DMS 273 (cell line): ENCODE measurements around the gene GPC6.
"Not testable (repeated sequence)": the region's sequence is repeated elsewhere in the genome, so short reads cannot be mapped to it uniquely, and the experiment has no call there.

Source experiments
- DNase-seq: peaks from one replicate; lab custom pipeline; 2025; ENCODE audit not compliant: unreplicated experiment; lab: John Stamatoyannopoulos, UW

GPC6 gene

DNA sequence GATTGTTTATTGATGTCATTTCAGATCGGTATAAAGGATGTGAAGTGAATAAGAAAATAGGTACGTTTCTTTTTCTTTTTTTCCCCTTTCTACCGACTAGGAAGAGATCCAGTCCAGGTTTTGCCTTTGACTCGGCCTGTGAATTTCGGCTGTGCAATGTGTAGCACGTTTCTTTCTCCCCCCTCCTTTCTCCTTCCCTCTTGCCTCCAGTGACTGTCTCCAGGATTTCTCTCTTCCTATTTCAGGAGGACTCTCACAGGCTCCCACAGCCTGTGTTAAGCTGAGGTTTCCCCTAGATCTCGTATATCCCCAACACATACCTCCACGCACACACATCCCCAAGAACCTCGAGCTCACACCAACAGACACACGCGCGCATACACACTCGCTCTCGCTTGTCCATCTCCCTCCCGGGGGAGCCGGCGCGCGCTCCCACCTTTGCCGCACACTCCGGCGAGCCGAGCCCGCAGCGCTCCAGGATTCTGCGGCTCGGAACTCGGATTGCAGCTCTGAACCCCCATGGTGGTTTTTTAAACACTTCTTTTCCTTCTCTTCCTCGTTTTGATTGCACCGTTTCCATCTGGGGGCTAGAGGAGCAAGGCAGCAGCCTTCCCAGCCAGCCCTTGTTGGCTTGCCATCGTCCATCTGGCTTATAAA, at the start of gene GPC6:
Gene GPC6 (plus strand): TSS at position 185 of the 657 bp plus-strand sequence.
- peak; percentile 91 for DNase-seq

GRCh38 chr13:93180356-93180969, 46.1 kb upstream of the GPC6 start:
- DNase-seq = no peak

- DNase-seq = no peak
Observed at GRCh38 chr13:93182406-93182805, 44.2 kb upstream of the GPC6 start.

DNA sequence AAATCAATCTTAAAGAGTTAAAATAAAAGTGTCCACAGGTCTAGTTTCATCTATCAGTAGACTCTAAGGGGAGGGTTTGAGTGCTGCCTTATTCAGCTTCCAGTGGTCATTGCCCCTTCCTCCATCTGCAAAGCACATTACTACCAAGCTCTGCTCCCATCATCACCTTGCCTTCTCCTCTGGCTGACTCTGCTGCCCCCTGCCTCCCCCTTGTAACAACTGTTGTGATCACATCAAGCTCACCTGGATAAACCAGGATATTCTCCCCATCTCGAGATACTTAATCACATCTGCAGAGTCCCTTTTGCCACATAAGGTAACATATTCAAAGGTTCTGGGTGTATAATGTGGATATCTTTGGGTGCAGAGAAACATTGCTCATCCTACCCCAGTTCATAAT, 43.3 kb upstream of the GPC6 start:
- peak; percentile 5 for DNase-seq

DNA sequence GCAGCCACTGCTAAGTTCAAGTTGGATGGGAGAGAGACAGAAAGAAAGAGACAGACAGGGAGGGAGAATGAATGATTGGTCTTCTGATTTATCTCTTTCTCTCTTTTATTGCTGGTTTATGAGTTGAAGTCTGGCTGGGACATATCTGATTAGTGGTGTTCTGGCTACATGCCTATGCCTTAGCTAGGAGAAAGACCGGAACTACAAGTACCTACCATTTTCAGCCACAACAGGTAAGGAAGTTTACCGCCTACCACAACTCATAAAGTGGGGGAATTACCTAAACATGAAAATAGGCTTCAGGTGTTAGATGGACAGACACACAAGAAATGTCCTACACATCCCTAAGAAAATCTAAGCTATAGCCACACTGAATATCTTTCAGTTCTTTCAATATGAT, 36.6 kb upstream of the GPC6 start:
- no peak for DNase-seq

DNA sequence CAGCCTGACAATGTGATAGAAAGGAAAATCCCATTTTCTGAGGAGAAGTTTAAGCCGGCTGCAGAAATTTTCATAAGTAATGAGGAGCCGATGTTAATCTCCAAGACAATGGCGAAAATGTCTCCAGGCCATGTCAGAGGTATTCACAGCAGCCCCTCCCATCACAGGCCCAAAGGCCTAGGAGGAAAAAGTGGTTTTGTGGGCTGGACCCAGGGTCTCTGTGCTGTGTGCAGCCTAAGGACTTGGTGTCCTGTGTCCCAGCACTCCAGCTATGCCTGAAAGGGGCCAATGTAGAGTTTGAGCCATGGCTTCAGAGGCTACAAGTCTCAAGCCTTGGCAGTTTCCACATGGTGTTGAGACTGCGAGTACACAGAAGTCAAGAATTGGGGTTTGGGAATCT, 32.9 kb upstream of the GPC6 start:
- DNase-seq = no peak

DNA sequence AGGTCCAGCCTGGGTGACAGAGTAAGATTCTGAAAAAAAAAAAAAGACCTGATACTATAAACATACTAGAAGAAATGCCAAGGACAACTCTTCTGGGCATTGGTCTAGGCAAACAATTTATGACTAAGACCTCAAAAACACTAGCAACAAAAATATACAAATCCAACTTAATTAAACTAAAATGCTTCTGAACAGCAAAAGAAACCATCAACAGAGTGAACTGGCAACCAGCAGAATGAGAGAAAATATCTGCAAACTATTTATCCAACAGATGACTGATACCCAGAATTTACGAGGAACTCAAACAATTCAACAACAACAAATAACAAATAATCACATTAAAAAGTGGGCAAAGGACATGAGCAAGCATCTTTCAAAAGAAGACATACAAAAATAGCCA, 26.8 kb upstream of the GPC6 start:
- no peak for DNase-seq

- no peak for DNase-seq
Observed at GRCh38 chr13:93200626-93201025, 26.0 kb upstream of the GPC6 start.

DNA sequence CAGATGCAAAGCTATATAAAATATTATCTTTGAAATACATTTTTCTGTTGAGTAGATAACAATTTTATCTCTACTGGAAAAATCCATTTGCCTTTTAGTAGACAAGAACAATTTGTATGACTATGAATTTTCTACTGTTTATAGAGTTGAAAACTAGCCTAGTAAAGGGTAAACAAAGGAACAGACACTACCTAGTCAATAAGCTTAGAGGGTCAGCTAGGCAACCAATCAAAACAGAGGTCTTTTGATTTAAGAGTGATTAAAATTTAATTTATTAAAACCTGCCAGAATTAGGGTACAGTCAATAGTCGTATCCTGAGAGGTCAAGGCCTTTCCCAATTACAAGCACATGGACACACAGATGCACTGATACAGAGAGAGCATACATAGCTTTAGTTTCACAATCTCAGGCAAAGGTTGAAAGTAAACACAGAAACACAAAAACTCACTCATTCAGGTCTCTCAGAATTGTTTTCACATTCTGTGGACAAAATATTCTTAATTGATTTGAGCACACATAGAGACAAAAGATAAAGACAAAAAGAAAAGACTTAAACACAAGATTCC, 24.5 kb upstream of the GPC6 start:
- DNase-seq = no peak

DNA sequence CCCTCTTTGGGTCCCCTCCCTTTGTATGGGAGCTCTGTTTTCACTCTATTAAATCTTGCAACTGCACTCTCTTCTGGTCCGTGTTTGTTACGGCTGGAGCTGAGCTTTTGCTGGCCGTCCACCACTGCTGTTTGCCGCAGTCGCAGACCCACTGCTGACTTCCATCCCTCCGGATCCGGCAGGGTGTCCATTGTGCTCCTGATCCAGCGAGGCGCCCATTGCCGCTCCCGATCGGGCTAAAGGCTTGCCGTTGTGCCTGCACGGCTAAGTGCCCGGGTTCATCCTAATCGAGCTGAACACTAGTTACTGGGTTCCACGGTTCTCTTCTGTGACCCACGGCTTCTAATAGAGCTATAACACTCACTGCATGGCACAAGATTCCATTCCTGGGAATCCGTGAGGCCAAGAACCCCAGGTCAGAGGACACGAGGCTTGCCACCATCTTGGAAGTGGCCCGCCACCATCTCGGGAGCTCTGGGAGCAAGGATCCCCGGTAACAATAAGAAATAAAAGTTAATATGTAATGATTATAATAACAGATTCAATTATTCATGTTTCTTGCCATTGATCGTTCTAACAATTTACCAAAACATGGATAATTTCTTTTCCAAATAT, 19.7 kb upstream of the GPC6 start:
- not testable (repeated sequence) for DNase-seq

DNA sequence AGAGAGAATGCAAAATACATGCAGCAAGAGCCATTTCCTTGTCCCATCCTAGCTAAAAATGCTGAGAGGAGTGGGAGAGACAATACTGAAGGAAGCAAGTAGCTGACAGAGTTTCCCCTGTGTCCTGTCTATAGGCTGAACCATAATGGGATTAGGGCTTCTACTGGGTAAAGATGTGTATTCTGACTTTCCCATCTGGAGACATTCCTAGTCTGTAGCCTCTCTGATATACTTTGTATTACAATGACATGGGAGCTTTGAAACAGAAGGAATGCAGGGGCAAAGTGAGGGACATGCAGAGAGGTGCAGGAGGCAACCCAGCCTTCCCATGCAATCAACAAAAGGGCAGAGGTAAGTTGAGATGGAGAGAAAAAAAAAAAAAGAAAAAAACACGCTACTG, 10.5 kb upstream of the GPC6 start:
- DNase-seq = no peak

DNA sequence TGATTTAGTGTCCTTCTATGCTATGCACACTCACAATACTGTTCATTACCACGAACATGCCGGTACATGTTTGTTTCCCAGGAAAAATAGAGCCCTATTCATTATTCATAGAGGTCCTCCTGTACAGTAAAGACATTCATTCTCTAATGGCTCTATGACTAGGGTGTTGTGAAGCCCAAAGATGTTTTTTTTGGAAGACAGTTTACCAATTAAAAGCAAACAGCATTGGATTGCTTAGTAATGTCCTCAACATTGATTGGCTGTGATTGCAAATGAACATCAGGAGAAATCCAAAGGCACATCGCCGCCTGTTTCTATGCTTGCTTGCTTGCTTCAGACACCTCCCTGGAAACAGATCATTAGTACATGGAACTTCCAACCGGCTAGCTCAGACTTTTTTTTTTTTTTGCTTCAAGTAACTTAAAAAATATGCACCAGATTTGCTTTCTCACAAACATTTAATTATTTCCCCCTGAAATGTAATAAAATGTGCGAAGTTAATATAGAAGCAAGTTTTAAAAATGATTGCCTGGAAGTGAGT, 8.8 kb upstream of the GPC6 start:
- DNase-seq = peak; percentile 80

GRCh38 chr13:93218583-93218982, 8.0 kb upstream of the GPC6 start:
- peak; percentile 13 for DNase-seq

DNA sequence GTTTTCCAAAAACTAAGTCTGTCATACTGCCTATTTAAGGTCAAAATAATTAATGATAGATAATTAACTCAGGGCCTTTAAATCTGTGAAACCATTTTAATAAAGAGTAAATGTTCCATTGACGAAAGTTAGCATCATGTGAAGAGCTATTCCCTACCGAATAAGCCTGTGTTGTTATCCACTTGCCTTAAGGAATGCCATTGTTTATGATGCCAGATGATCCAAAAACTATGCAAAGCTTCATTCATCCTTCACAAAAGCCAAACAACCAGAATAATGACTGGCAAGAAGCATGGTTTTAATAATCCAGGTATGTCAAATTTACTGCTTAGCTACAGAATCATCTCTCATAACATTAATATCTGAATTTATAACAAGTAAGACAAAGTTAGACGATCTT, 6.5 kb upstream of the GPC6 start:
- DNase-seq = peak; percentile 2

DNA sequence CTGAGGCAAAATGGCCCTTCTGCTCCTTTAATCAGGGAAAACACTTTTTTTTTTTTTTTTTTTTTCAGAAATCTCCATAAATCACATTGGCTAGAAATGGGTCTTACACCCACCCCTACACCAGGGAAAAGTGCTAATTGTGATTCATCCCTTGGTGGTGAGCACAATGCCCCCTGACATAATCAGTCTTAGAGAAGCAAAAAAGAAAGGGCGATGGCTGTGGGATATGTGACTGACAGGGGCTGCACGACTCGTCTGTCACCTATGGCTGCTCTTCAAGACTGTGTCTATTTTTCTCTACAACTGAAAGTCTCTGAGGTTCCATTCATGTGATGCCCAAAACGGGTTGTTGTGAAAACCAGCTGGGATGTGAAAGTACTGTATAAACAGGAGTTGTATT, 3.6 kb upstream of the GPC6 start:
- DNase-seq = no peak

DNA sequence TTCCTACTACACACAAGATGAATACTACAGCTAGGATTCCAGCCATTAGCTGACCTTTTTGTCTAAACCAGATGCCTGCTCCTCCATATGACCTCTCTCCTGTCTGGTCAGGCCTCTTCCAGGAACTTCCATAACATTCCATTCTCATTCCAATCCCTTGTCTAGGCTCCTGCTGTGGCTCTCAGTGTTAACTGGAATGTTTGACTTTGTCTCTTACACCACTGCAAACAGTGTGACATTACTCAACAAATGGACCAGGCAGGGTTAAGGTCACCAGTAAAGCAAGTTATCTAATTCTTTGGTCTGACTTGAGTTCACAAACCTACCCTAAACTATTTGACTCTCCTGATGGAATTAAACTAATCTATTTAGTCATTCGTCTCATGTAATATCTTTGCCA, 2.1 kb upstream of the GPC6 start:
- no peak for DNase-seq

DNA sequence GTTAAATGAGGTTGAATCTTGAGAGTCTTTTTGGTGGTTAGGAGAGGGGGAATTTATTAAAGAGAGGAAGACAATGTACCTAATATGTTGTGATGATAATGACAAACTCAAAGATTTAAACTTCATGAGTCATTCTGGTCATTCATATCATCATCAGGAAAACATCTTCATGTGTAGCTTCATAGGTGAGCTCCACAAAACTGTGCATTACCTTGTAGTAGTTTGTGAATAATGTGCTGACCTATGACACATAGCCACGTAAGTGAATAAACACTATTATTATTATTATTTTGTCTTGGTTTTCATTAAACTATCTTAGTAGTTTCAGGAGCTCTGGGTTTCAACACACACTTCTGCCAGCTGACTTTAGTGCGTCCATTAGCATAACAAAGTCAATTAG, 997 bp upstream of the GPC6 start:
- no peak for DNase-seq

DNA sequence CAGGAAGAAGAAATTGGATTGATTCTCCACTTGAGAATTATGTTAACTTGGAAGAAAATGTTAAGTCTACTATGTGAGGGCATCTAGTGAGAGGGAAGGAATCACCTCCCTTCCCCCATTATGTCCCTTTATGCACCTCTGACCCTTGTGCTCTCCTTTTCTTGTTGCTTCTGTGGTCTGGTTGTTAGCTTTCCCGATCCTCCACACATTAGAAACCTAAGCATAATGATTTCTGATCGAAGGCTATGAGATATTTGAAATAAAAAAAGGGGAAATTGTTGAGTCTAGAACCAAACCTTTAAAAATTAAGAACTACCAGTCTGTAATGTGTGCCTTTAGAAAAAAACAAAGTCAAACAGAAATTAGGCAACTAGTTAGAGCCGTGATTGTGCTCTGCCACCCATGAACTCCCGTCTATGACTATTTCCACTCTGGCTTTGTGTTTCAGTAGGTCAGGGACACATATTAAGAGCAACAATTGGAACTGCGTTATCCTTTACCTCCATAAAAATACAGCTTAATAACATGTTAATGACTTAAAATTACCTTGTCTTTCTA, 463 bp upstream of the GPC6 start:
- peak; percentile 66 for DNase-seq

DNA sequence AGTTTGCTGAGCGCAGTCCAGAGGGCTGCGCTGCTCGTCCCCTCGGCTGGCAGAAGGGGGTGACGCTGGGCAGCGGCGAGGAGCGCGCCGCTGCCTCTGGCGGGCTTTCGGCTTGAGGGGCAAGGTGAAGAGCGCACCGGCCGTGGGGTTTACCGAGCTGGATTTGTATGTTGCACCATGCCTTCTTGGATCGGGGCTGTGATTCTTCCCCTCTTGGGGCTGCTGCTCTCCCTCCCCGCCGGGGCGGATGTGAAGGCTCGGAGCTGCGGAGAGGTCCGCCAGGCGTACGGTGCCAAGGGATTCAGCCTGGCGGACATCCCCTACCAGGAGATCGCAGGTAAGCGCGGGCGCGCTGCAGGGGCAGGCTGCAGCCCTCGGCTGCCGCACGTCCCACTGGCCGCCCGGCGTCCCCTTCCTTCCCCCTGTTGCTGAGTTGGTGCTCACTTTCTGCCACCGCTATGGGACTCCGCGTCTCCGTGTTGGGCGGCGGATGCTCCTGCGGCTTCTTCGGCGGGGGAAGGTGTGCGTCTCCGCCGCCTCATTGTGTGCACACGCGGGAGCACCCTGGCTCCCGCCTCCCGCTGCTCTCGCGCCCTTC, 772 bp downstream of the GPC6 start:
- peak; percentile 85 for DNase-seq

DNA sequence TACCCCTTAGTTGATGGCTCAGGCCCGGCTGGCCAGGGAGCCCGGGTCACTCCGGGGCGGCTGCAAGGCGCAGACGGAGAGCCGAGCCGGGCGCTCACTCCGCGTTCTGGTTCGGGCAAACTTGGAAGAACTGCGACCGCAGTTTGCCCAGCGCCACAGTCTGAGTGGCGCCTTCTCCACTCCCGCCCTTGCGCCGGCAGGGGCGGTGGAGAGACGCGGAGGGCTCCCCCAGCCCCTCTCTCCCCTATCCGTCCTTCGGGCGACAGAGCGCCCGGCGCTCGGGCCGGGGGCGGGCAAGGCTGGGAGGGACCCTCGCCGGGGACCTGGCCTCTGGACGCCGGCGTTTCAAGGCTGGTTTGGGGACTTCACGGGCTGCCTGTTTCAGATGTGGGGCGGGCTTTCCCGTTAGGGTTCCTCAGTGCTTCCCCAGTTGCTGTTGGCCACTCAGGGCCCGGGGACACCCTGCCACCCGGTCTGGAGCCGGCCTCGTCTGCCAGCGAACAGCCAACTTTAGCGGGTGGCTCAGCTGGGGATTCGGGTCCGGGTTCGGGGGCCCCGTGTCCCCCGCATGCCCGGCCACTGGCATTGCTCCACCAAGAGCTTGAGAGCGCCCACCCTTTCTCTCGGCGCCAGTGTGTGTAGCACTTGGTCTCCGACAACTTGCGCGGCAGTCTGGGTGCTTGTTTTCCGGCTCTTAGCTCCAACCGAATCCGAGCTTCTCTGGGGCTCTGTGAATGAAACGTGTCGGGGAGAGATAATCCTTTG, 1.5 kb downstream of the GPC6 start:
- peak; percentile 88 for DNase-seq

DNA sequence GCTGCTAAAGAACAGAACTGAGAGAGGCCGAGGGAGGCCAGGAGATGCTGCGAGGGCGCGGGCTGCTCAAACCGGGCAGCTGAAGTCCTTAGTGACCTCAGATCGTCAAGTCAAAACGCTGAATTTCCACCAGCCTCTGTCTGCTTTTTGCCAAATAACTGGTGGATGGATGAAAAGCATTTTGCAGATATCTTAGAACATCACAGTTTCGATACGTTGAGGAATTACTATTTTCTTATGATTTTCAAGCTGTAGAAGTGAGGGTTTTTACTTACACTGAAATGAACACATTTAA, 2.0 kb downstream of the GPC6 start:
- DNase-seq = no peak
